ENCODE measurements around the gene GTF3C5.

DNA sequence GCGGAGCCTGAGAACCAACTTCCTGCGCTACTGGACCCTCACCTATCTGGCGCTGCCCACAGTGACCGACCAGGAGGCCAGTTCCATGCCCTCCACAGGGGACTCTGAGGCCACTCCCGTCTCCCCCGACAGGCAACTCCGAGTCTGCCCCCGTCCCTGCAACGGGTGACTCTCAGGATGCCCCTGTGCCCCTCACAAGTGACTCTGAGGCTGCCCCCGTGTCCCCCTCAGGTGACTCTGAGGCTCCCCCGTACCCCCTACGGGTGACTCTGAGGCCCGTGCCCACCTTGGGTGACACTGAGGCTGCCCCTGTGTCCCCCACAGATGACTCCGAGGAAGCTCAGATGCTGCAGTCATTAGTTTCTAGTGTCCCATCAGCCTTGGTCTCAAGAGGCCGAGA, 56.1 kb downstream of the GTF3C5 start:
- TF ChIP-seq, protein P1, sequence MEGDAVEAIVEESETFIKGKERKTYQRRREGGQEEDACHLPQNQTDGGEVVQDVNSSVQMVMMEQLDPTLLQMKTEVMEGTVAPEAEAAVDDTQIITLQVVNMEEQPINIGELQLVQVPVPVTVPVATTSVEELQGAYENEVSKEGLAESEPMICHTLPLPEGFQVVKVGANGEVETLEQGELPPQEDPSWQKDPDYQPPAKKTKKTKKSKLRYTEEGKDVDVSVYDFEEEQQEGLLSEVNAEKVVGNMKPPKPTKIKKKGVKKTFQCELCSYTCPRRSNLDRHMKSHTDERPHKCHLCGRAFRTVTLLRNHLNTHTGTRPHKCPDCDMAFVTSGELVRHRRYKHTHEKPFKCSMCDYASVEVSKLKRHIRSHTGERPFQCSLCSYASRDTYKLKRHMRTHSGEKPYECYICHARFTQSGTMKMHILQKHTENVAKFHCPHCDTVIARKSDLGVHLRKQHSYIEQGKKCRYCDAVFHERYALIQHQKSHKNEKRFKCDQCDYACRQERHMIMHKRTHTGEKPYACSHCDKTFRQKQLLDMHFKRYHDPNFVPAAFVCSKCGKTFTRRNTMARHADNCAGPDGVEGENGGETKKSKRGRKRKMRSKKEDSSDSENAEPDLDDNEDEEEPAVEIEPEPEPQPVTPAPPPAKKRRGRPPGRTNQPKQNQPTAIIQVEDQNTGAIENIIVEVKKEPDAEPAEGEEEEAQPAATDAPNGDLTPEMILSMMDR (IDR thresholded peaks at IDR 0.05): no peak
- TF ChIP-seq EZH2 (IDR thresholded peaks at IDR 0.05): no peak
- TF ChIP-seq EZH2phosphoT487 (IDR thresholded peaks at IDR 0.05): no peak
